NCI-H1436 treated with DMSO at 0.1 percent for 48 hours (cell line): ENCODE measurements around the gene MDFI.

ENCODE experiments used
- DNase-seq: peaks from one replicate; lab custom pipeline; 2025; lab: John Stamatoyannopoulos, UW

MDFI gene

GRCh38 chr6:41638002-41638934 lies at the start of gene MDFI:
TSS of gene MDFI (plus strand) at chr6:41638468. CDS start at chr6:41638750, 282 bp downstream.
- no peak for DNase-seq

- DNase-seq, result no peak
These were observed 49.0 kb upstream of the MDFI start for GRCh38 chr6:41589223-41589622.

- no peak for DNase-seq
These were observed 48.3 kb upstream of the MDFI start for GRCh38 chr6:41589636-41590622.

GRCh38 chr6:41591122-41591521 lies 47.1 kb upstream of the MDFI start:
- DNase-seq, result no peak

- no peak for DNase-seq
These were observed 46.3 kb upstream of the MDFI start for GRCh38 chr6:41591859-41592502.

GRCh38 chr6:41593406-41593805 lies 44.9 kb upstream of the MDFI start:
- no peak for DNase-seq

GRCh38 chr6:41593839-41594238 lies 44.4 kb upstream of the MDFI start:
- no peak for DNase-seq

- no peak for DNase-seq
These were observed 43.9 kb upstream of the MDFI start for GRCh38 chr6:41594326-41594725.

- no peak for DNase-seq
These were observed 43.5 kb upstream of the MDFI start for GRCh38 chr6:41594766-41595165.

GRCh38 chr6:41595166-41595565 lies 43.1 kb upstream of the MDFI start:
- no peak for DNase-seq

GRCh38 chr6:41596096-41596685 lies 42.1 kb upstream of the MDFI start:
- no peak for DNase-seq

- no peak for DNase-seq
These were observed 41.5 kb upstream of the MDFI start for GRCh38 chr6:41596807-41597206.

- DNase-seq, result no peak
These were observed 40.8 kb upstream of the MDFI start for GRCh38 chr6:41597246-41598000.

- no peak for DNase-seq
These were observed 39.6 kb upstream of the MDFI start for GRCh38 chr6:41598670-41599014.

GRCh38 chr6:41599015-41599851 lies 39.0 kb upstream of the MDFI start:
- no peak for DNase-seq

- DNase-seq, result no peak
These were observed 38.3 kb upstream of the MDFI start for GRCh38 chr6:41599852-41600445.

GRCh38 chr6:41600499-41601247 lies 37.6 kb upstream of the MDFI start:
- DNase-seq, result no peak

GRCh38 chr6:41601248-41601549 lies 37.1 kb upstream of the MDFI start:
- DNase-seq, result no peak

- DNase-seq, result no peak
These were observed 35.9 kb upstream of the MDFI start for GRCh38 chr6:41602422-41602743.
